HG02759 (cell line): ENCODE data around the gene GAB2.
"Not testable (repeated sequence)": the region's sequence is repeated elsewhere in the genome, so short reads cannot be mapped to it uniquely, and the experiment has no call there.

Experiments
- ATAC-seq: cut with Tn5 transposase; IDR thresholded peaks from one replicate; pipeline ENCODE4 v1.9.1; 2021; ENCODE audit warnings: mild to moderate bottlenecking, moderate library complexity; ENCODE audit not compliant: unreplicated experiment

Gene GAB2

GRCh38 chr11:78314762-78315161 is 102.9 kb downstream of the GAB2 start:
- no peak for ATAC-seq

DNA sequence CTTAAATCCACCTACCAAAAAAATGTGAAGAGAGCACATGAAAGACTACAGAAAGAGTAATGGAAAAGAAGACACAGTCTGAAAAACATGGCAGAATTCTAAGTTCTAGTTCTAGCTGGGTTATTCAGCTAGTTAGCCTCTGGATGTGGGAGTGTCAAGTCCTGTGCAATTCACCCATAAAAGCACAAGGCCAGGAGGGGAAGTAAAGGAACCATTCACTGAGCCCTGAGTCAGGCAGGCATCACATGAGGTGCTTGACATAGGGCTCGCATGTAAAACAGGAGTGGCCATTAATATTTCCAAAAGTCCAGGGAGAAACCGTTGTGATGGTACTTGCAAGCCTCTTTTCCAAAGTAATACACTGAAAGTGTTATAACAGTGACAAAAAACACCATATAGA is 103.7 kb downstream of the GAB2 start:
- no peak for ATAC-seq

DNA sequence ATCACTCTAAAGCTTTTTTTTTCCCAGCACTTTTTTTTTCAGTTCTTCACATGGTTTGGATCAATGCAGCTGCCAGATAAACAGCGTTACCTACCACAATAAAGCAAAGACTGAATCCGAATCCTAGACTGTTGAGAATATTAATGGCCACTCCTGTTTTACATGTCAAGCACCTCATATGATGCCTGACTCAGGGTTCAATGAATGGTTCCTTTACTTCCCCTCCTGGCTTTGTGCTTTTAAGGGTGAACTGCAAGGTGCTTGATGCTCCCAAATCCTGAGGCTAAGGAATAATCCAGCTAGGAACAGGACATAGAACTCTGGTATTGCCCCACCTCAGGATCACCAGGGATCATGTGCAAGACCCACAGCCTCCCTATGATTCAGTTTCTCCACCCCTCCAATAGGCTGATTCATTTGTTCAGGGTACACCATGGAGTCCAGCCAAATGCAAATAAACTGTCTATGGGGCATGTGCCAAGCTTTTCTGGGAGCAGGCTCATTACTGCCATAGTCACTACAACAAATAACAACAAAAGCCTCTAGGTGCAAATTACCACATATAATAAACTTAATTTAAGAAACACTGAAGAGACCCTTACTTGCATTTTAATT is 104.3 kb downstream of the GAB2 start:
- ATAC-seq = no peak

DNA sequence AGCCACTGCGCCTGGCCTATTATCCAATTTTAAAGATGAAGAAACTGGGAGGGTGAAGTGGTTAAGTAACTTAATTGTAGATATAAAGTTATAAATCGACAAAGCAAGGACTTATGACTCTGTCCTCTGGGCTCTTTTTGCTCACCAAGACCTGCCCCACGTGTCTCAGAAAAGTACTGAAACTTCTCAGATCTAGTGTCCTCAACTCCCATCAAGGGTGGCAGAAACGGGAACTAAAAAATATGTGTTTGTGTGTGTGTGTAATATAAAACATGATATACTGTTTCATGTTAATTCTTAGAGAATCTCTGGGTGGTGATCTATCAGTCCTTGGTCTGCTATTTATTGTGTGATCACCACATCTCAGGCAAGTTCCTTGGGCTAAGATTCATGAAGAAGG is 104.9 kb downstream of the GAB2 start:
- ATAC-seq = no peak

DNA sequence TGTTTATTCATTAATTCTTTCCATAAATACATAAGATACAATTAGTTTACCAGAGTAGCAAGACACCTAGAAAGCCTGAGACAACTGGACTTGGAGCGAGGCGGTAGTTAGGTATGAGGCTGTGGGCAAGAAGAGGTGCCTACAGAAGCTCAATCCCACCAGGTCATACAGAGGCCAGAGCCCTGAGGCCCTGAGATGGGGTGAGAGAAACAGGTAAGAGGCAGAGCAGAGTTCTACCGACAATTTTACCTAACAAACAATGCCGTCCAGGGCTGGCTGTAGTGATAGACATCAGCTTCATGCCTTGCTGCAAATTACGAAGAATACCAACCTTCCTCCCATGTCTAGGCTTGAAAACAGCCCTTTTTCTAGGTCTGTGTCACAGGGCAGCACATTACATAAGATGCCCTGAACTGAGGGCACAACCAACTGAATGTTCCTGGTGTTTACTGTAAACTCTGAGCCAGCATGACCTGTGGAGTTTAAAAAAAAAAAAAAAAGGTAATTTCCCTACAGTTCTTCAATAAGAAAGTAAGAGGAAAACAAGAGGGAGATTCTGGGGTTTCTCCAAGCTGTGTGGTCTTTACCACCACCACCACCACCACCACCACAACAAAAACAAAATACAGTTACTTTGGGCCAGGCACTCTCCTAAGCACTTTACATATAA is 105.8 kb downstream of the GAB2 start:
- ATAC-seq = no peak

- ATAC-seq = peak; percentile 91
Observed at GRCh38 chr11:78310500-78310909, 107.1 kb downstream of the GAB2 start.

GRCh38 chr11:78304201-78304600 is 113.4 kb downstream of the GAB2 start:
- ATAC-seq = no peak

- ATAC-seq = no peak
Observed at GRCh38 chr11:78300108-78300839, 117.3 kb downstream of the GAB2 start.

GRCh38 chr11:78299000-78299710 is 118.5 kb downstream of the GAB2 start:
- ATAC-seq = no peak

GRCh38 chr11:78298291-78298771 is 119.3 kb downstream of the GAB2 start:
- no peak for ATAC-seq

DNA sequence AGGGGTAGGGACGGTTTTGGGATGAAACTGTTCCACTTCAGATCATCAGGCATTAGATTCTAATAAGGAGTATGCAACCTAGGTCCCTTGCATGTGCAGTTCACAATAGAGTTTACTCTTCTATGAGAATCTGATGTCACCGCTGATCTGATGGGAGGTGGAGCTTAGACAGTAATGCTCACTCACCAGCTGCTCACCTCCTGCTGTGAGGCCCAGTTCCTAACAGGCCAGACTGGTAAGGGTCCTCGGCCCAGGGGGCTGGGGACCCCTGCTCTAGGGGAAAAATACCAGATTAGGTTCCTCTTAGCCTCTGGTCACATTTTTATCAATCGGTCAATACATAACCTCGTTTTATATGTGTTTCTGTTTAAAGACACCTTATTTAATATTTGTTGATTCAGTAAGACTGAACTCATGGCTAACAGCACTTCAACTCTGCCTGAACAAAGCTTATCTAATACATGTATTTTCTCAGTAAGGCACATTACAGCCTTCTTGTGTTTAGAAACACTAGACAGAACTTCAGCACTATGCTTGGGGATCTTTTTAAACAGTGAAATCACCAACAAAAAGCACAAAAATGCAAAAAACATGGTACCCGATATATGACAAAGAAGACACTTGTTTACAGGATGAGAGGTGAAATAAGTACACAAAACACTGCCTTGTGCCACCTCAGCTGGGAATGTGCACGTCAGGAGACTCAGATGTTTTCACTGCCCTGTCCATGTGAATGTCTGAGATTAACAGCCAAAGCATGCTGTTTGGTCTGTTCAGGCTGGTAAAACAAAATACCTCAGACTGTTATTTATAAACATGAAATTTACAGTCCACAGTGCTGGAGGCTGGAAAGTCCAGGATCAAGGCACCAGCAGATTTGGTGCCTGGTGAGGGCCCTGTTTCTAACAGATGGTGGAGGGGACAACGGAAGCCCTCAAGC is 121.4 kb downstream of the GAB2 start:
- ATAC-seq = no peak

GRCh38 chr11:78295347-78295746 is 122.3 kb downstream of the GAB2 start:
- ATAC-seq = no peak

DNA sequence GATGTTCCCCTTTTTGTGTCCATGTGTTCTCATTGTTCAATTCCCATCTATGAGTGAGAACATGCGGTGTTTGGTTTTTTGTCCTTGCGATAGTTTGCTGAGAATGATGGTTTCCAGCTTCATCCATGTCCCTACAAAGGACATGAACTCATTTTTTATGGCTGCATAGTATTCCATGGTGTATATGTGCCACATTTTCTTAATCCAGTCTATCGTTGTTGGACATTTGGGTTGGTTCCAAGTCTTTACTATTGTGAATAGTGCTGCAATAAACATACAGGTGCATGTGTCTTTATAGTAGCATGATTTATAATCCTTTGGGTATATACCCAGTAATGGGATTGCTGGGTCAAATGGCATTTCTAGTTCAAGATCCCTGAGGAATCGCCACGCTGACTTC is 123.5 kb downstream of the GAB2 start:
- ATAC-seq = not testable (repeated sequence)

DNA sequence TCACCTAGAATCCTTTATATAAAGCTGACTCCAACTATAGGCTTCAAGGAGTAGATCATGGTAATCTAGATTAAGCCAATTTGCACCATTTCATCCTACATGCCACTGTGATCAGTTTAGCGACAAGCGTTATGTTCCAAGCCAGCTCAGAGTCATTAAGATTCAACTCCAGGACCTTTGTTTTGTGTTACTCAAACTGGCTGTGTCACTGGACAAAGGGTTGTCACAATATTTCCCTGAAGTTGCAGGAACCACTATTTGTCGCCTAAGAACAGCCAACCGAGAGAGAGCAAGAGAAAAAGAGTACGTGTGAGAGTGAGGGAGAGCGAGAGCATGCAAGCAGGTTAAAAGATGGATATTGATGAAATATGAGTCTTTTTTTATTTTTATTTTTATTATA is 124.1 kb downstream of the GAB2 start:
- ATAC-seq = no peak

- ATAC-seq = no peak
Observed at GRCh38 chr11:78292109-78292803, 125.4 kb downstream of the GAB2 start.

- no peak for ATAC-seq
Observed at GRCh38 chr11:78291503-78292108, 126.0 kb downstream of the GAB2 start.

DNA sequence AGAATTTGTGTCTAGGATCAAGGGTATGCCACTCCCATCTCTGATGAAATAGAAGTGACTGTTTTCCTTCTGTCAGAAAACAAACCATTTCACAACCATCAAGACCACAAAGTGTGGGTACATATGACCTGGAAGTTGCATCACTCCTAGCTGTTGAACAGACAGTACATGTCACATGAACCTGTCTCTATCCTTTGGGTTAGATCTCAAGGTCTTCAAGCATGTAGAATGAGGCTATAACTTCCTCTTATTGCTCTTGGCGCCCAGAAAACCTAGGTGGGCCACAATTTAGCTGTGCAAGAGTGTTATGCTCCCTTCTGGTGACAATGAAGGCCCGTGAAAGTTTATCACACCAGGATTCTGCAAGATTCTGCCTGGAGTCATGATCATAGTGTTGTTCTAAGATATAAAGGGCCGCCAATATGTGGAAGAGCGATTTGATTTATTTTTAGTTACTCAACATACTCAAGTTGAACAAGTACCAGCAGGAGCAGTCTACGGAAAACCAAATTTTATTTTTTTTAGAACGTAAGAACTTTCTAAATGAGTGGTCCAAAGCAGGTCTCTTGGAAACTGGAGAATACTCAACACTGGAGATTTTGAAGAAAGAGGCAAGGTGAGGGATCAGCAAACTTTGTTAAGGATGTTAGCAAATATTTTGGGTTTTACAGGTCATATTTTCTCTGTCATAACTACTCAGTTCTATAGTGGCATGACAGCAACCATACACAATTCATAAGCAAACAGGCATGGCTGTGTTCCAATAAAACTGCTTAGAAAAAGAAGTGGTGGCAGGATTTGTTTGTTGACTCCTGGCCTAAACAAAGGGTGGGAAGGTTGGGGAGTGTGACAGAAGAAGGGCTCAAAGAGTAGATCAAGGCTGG is 127.1 kb downstream of the GAB2 start:
- no peak for ATAC-seq

DNA sequence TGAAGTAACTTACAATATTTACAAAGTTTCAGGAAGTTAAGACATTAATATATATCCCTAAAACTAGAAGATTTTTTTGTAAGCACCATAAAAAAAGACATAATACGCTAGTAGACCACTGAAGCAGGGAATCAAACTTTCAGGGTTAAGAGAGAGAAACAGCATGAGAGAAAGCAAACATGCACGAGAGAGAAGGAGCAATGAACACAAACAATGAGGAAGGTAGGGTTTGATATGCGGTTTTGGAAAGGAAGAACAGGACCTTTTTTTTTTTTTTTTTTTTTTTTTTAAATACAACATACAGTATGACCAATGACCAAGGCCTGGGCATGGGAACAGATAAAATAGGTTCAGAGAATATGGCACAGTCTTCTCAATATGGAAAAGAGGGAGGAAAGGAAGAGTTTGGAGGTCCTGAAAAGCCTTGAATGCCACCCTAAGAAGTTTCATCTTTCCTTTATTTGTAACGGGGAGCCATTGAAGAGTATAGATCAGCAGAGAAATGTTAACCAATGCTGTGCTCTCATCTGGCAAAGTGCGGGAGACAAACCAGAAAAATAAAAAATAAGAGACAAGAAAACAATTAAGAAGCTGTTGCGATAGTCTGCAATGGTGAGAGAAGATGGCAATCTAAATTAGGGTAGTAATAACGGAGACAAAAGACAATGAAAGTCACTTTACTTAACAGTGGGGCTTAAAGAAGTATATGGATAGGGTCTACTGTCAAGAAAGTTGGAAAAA is 127.9 kb downstream of the GAB2 start:
- no peak for ATAC-seq
